Mononuclear cell (primary cell): ENCODE results near the gene APOL5. TPM values are rescaled to one million over a fixed set of nuclear protein-coding genes. Genes with fewer than 3 reads are reported as not detected.

Experiments
- total RNA-seq: library from RNA; depleted of rRNA; stranded (reverse); fragments of >200 nt; gene quantifications from one replicate; pipeline ENCODE4 v1.2.3, GENCODE V29; 2012

The APOL5 gene
- total RNA-seq, 1 donor: not detected

Other genes starting within 250 kb of the APOL5 start
- 0.52 TPM for gene RASD2, start 177.0 kb upstream of the APOL5 start, total RNA-seq
- not detected for gene MB, start 100.5 kb upstream of the APOL5 start, total RNA-seq
- 54.4 TPM for gene APOL6, start 69.4 kb upstream of the APOL5 start, total RNA-seq